Astrocyte of the cerebellum (primary cell): ENCODE measurements around the gene TFAP2B.

Experiments
- DNase-seq: peaks from one replicate; pipeline ENCODE4 v3.0.0-alpha.2; 2011; ENCODE audit warnings: low read depth
- H3K4me3 ChIP-seq: 2 replicates; pipeline ENCODE4 v1.5.1; 2011; ENCODE audit warnings: mild to moderate bottlenecking, low read depth, low read length, moderate library complexity
- CTCF ChIP-seq: IDR thresholded peaks from 2 replicates; pipeline ENCODE4 v1.5.1; 2012; ENCODE audit warnings: low read length, low read depth, moderate library complexity, mild to moderate bottlenecking; ENCODE audit errors: missing control alignments
- in situ Hi-C: cut with HindIII; loops from 2 replicates; pipeline ENCODE4 v1.10.0; 2017; ENCODE audit warnings: low sequenced_read_pairs

The TFAP2B gene

GRCh38 chr6:50837589-50838445, 19.1 kb downstream of the TFAP2B start:
- in situ Hi-C loops, result no loop called here
- no peak for DNase-seq
- no peak for TF ChIP-seq CTCF
- H3K4me3 ChIP-seq, result no peak overlapping the region

GRCh38 chr6:50840112-50840810, 21.6 kb downstream of the TFAP2B start:
- TF ChIP-seq CTCF, result no peak
- in situ Hi-C loops, result no loop called here
- no peak for DNase-seq
- H3K4me3 ChIP-seq, result no peak overlapping the region

GRCh38 chr6:50840811-50841192, 22.1 kb downstream of the TFAP2B start:
- no peak overlapping the region for H3K4me3 ChIP-seq
- in situ Hi-C loops, result no loop called here
- TF ChIP-seq CTCF, result no peak
- no peak for DNase-seq

GRCh38 chr6:50842446-50842845, 23.8 kb downstream of the TFAP2B start:
- TF ChIP-seq CTCF, result no peak
- in situ Hi-C loops, result no loop called here
- DNase-seq, result no peak
- no peak overlapping the region for H3K4me3 ChIP-seq

GRCh38 chr6:50842861-50843384, 24.3 kb downstream of the TFAP2B start:
- no peak overlapping the region for H3K4me3 ChIP-seq
- DNase-seq, result no peak
- in situ Hi-C loops, result no loop called here
- no peak for TF ChIP-seq CTCF

- DNase-seq, result no peak
- H3K4me3 ChIP-seq, result no peak overlapping the region
- in situ Hi-C loops, result no loop called here
- TF ChIP-seq CTCF, result no peak
These were observed 25.2 kb downstream of the TFAP2B start for GRCh38 chr6:50843842-50844241.
